Activated CD8-positive, alpha-beta memory T cell treated with anti-CD3 and anti-CD28 coated beads, Interleukin-2, amount 50 U/mL, for 4 hours (primary cell): Measurements from ENCODE around the gene LPP.

Experiments used
- DNase-seq: peaks from one replicate; pipeline ENCODE4 v3.0.0-alpha.2; 2020

The LPP gene

DNA sequence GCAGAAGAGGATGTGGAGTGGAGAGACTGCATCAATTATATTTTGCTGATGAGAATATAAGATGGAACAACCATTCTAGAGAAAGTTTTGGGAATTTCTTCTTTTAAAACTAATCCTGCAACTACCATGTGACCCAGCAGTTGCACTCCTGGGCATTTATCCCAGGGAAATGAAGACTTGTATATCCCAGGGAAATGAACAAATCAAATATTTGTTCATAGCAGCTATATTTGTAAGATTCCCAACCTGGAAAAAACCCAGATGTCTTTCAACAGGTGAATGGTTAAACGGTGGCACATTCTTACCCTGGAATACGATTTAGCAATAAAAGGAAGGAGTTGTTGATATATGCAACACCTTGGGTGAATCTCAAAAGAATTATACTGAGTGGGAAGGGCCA, 632.5 kb downstream of the LPP start:
- no peak for DNase-seq

DNA sequence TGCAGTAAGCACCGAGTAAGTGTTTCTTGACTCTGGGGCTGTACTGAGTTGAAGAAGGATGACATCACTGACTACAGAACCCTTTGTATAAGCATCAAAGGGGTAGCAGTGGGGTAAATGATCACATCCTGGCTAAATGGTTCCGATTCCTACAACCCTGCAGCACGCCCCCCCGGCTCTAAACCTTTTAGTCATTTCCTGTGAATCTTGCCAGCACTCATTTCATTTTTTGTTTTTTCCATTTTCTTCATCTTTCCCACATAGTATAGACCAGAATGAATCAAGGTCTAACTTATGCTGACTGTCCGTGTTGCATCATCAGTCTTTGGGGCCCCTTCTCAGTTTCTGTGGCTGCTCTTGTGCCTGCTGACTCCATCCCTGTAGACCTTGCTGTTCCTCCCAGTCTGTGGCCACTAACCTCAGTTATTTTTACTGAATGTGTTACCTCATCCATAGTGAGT, 634.7 kb downstream of the LPP start:
- DNase-seq, result peak; percentile 67

DNA sequence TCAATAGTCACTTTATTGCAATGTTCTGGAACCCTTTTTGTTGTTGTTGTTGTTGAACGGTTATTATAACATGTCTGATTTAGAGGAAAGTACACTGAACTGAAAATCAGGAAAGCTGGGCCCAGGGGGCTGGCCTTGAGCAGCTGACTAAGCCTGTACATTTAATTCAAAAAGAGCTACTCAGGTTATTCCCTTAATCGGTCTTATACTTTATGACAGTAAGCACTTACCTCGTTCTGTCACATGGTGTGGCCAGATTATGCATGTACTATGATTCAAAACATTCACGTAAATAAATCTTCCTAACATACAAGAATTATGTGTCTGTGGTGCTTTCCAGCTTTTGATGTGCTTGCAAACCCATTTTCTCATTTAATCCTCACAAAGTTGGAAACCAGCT, 635.3 kb downstream of the LPP start:
- DNase-seq, result no peak

DNA sequence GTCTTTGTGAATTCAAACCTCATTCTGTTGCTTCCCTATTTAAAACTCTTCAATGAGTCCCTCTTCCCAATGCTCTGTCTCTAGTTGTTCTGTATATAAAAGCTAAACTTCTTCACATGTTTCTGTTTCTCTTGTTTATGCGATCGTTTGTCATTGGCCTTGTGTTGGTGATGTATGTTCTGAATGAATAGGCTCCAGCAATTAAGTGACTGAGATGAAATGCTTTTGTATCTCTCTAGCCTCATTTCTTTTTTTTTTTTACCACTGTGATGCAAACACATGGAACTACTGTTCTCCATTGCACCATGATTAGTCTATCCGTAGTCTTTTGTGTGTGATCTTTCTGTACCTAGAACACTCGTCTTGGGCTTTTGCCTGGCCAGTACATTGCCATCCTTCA, 637.4 kb downstream of the LPP start:
- DNase-seq, result no peak

DNA sequence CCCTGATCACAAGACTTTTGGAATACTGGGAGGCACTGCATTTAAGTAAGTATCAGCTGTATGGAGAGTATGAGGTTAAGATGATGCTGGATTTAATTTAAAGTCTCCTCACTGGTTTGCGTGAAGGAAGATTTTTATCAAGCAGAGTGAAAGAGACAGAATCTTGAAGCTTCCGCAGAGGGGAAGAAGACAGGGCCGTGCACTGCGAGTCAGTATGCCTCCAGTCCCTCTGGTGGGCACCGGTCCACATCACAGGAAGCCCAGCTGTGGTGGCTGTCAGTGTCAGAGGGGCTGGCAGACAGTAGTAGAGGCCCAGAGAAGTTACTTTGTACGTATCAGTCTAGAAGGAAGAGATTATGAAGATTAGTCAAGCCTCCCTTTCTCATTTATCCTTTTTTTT, 638.8 kb downstream of the LPP start:
- no peak for DNase-seq

DNA sequence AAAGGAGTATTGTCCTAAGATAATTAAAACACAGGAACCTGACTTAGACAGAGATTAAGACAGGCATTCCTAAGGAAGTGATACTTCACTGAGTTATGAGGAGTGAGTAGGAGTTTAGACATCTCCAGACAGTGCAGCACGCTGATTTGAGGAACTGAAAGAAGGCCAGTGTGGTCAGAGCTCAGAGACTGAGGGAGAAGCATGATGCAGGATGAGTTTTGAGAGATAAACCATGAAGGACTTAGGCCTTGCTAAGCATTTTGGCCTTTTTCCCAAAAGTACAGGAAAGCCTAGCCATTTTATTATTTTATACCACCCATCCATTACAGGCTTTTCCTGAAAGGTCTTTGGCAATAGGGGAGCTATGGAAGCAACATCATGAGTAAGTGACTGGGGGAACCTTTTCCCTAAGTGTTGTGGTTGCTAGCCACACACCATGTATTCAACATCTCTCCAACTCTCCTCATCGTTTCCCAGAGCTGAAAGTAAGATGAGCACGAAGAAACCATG, 642.2 kb downstream of the LPP start:
- DNase-seq, result no peak

DNA sequence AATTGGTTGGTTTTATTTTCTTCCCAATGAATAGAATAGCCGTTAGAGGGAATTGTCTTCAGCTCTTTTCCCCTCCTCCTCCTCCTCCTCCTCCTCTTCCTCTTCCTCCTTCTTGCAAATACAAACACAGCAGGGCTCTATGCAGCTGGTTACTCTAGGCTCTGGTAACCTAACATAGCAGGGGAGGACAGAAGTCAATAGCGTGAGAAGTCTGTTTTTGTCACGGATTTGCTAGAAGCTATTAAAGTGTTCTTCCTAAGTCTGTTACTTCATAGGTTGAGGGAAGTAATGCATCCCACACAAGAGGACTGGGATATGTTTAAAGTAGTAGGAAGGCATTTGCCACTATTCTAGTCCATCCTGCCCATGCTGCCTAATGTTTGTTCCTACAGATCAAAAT, 643.1 kb downstream of the LPP start:
- no peak for DNase-seq

DNA sequence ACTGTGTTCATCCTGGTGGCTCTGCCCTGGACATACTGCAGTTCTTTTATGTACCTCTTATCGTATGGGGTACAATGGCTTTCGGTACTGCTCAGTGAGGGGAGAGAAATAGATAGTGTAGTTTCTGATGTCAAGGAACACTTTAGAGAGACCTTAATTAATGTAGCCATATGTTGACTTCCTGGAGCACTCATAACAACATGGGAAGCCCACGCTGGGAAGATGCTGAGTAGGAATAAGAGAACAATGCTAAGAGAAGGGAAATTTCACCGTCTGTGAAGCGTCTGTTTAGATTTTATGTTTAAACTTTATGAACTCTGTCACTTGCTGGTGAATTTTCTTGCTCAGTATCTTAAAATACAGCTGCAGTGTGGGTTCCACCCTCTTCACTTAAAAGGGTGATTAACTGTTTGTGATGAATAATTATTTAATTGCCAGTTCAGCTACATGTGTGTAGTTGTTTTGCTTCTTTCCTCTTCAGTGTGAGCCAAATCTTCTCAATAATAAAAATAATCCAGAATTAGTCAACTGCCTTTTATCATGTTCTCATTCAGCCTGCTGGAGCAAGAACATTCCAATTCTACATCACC, 644.7 kb downstream of the LPP start:
- DNase-seq, result no peak

DNA sequence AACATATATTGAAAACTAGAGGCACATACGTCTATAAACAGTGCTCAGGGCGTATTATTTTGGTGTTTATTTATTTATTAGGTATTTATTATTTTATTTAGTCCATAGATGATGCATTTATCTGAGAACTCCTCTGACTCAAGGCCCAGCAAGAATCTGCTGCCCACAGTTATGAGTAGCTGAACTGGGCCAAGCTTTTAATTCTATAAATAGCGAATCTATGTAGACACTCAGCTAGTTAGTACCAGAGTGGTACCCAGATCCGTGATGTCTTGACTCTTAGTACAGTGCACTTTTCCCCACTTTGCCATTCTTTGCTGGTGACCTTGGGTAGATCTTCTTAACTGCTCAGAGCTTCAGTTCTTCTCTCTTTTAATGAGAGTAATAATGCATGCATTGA, 647.4 kb downstream of the LPP start:
- DNase-seq, result no peak

DNA sequence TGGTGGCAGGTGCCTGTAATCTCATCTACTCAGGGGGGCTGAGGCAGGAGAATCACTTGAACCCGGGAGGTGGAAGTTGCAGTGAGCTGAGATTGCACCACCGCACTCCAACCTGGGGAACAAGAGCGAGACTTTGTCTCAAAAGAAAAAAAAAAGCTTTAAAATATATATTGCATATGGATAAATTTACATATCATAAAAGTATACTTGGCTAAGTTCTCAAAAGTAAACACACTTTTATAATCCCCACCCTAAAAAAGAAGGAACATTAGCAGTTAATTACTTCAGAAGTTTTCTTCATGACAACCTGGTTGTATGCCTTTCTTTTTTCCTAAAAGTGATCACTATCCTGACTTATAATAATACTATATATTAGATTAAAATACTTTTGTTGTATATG, 648.7 kb downstream of the LPP start:
- no peak for DNase-seq

DNA sequence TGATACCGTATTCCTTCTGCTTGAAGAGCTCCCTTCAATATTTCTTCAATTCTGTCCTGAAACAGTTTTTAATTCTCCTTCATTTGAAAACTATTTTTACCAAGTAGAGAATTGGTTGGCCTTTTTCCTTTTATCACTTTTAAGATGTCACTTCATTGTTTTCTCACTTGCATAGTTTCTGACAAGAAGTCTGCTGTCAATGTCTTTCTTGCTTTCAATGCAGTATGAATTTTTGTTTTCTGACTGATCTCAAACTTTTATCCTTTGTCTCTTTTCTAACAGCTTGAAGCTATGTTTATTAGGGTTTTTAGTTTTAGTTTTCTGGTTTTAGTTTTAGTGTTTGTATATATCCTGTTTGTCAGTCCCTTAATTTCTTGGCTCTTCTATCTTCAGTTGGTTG, 653.0 kb downstream of the LPP start:
- no peak for DNase-seq

DNA sequence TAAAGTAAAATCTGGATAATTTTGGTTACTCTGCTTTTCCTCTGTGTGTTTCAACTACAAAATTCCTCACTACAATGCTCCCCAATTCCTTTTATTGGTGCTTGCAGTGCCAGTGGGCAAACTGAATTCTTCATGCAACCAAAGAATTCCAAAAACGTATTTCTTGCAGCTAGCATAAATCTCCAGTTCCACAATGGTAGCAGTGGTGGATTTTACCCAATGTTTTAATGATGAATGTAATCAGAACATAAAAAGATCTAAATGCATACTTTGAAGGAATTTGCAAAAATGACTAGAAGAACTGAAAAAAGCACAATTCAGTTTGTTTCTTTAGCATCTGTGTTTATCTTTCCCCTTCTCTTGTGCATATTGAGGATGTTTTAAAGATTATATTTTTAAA, 658.2 kb downstream of the LPP start:
- DNase-seq, result no peak

DNA sequence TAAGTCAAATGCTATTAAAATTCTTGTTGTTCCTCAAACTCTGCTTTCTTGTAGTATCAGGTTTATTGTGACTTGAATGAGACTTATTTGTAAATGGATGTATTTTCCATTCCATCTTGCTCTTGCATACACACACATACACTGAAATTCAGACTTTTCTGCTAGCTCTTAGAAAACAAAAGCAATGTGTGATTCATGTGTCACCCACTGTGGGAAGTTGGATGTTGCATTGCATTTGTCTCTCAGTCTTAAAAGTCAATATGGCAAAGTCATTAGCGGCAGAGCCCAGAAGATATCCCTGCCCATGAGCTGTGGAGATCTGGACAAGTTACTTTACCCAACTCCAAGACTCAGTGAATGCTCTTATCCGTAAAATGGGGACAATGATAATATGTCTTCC, 660.6 kb downstream of the LPP start:
- DNase-seq, result no peak

DNA sequence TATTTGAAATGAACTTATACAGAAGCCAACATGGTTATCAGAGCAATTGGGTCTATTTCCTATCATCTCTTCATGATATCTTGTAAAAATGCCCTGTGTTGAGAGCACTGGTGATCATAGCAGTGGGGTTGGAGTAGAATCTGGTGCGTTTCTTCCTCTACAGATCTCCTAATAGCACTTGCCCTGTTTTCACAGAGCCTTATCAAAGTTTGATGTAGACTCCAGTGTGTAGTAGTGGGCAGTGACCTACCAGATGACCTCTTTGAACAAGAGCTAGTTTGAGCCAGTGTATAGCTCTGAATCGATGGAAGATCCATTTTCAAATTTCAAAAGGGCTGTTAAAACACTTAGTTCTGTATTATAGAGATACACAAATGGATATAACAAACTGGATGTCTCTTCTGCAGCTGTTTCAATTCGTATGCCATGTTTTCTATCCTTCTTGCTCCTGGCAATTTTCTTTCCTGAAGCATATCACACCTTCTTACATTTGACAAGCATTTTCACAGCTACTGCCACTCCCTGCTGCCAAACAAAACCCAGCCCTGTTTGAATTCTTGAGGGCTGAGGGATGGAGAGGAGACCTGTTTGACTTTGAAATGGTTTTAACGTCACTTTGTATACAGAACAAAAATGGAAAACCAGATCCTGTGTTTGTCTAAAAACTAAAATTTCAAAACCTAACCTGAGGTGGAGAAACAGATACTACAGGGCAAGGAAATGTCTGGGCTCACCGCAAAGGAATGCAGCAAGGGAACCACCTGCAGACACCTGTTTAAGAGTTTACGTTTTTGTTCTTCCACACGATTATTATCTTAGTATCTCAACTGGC, 663.4 kb downstream of the LPP start:
- no peak for DNase-seq

DNA sequence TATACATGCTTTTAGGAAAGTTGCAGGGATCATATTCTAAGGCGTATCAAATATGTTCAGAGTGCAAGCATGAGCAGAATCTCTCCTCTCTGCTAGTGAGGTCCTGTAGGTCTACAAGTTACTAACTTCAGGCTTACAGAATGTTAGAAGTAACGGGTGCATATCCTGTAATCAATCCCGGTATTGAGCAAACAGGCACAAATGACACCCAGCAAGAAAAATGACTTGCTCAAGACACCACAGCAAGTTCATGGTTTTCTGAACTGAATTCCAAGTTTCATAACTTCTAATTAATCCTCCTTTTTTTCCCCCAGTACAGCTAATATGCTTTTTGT, 663.9 kb downstream of the LPP start:
- DNase-seq, result no peak

DNA sequence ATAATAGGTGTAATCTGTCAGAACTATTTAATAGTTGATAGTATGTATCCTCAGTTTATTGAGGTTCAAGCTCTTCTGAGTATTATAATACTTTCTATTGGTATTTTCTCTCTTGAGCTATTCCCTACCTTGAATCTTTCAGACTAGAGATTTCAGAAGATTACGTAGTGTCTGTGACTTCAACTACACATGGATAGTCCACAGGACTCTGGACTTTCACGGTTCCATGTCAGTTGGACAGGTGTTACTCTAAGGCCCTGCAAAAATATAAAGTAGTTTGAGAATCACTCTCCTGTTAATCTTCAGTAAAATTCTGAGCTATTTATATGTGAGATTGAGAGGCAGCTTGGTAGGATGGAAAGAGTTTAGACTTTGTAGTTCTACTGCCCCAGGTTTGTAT, 664.3 kb downstream of the LPP start:
- DNase-seq, result no peak

DNA sequence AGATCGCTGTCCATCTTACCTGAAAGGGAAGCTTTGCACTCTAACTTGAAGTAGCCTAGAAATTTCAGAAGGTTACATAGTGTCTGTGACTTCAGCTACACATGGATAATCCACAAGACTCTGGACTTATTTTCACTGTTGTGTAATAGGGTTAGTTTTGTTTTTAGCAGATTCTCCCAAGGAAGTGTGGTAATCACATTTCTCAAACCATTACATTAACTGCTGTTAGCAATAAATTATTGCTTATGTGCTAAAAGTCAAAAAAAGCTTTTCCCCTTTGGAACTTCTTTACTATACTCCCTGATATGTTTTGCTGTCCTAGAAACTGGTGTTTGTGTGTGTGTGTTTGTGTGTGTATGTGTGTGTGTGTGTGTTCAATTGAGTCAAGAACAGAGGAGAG, 666.0 kb downstream of the LPP start:
- DNase-seq, result no peak

DNA sequence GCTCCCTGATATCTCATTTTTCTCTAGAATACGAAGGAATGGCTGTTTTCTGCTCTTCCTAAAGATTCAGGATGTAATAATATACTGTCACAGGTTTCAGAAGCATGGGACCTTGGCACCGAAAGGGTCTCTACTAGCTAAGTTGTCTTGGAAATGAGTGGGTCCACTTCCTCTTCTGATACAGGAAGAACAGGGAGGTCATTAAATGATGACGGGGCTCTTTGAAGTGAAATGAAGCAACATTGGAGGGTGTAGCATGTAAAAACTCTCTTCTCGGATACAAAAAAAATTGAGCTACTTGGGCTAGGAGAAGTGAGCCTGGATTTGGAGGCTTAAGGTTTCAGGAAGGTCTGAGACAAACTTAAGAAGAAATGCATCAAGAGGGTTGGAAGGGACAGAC, 668.0 kb downstream of the LPP start:
- no peak for DNase-seq

DNA sequence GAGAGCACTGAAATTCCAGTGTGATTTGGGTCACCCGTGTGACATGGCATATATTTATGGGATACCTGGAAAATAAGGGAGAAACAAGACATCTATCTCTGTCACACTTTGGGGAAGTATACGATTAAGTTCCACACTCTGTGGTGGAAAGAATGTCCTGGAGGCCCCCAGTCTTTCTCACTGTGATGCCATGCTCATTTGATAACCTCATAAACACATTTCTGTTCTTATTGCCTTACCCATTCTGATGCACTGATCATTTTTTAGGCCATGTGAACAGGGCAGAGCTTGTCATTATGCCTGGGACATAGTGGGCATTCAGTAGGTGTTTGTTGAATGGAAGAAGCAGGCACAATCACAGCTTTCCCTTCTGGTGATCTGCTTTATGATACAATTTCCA, 668.5 kb downstream of the LPP start:
- no peak for DNase-seq

DNA sequence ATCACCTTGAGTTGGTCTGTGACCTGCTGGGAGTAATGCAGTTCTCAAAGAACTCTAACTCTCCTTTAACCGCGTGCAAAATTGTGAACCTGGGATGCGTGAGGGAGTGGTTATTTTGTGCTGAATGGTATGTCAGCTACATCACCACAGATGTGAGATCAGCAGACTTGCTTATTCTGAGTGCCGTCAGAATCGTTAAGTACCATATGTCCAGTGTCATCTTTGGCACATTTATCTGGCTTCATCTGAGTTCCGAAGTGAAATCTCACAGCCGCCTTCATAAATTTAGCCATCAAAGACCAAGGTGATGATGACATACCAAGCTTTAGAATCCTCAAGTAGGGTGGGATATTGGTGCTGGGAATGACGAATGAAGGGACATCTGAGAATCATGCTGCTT, 670.6 kb downstream of the LPP start:
- no peak for DNase-seq

DNA sequence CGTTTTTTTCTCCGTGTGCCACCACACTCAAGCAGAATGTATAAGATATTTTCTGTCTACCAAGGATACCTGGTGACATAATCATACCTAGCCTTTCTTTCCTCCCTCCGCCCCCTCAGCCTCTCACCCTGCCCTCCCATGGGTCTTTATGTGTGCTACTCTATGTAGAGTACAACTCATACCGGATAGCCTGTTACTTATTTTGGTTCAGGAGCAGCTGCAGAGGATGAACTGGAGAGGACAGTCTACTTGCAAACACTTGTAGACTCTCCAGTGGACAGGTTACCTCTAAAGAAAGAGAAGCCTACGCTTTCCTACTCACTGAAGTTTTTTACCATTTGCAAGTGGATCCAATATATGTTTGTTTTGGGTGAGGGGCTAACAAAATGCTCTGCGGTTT, 671.9 kb downstream of the LPP start:
- no peak for DNase-seq

DNA sequence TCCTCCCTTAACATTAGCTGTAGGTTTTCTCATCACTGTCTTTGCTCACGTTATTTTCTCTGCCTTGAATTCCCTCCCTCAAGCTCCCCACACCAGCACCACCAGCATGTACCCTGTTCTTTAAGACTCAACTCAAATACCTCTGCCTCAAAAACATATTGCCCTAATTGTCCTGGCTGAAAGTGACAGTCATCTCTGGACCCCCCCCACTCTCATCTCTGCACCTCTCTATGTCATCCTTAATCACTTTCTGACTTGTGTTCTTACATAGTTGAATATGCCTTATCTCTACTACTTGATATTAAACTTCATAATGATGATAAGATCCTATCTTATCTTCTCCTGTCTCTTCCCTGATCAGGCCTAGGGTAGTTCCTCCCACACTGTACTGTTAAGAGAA, 672.6 kb downstream of the LPP start:
- DNase-seq, result no peak

DNA sequence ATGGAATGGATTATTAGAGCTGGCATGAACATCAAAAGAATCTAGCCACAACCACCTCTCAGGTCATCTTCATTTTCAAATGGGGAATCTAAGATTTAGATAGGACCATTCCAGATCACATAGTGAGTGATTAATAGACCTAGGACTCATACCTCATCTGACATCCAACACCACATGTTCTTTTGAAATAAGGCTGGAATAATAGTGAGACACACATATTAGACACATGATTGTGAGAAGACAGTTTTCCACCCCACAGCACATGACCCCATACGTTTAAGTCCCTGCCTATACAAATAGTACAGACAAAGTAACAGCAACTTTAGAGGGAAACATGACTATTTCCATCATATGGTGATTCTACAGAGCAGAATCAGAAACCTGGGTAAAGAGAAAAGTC, 673.1 kb downstream of the LPP start:
- no peak for DNase-seq

DNA sequence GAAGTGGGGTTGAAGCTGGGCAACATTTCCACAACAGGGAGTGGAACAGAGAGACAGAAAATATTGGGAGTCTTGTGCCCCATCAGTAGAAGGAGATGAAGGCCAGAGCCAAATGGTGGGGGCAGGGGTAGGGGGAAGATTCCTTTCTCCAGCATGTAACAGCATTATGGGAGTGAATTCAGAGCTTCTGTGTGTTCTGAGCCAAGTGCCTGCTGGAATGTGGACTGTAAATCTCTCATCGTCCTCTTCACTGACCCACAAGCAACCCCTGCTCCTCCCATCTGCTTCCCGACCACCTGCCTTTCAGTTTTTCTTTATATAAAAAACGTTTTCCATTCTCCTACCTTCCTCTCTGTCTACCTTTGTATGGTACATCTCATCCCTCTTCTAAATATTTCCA, 673.6 kb downstream of the LPP start:
- no peak for DNase-seq

DNA sequence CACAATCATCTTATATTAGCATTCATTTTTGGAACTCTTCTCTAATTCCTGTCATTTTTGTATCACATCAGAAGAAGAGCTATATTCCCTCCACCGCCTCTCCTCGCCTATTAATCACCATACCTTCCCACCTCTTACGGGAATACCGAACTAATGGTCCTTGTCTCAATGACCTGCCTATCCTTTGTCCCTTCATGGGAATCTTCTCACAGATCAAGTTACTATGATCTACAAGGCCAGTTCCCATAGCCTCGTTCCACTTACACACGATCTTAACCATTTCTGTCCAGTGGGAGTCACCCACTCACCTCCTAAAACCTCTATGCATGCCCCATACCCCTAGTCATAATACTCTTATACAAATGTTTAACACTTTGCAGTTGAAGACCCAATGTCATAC, 675.2 kb downstream of the LPP start:
- no peak for DNase-seq
